ENCODE measurements around the gene FAM32A.

Gene FAM32A

DNA sequence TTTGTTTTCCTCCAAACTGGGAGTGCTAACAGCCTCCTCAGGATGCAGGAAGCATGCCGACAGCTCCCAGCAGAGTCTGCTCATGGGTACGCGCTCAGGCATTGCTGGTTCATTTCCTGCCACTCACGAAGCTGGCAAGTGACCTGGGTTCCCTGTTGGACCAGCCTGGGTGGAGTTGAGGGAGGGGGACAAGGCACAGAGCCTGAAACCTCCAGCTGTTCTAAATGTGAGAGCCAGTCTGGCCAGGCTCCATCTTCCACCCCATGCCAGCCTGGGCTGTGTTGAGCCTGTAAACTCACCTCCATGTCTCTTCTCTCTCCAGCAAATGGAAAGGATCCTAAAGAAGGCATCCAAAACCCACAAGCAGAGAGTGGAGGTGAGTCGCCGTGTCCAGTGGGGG, 5.0 kb downstream of the FAM32A start:
- H3K27me3 Mint-ChIP-seq, result no peaks in the 10 kb centered on the region
- no peak overlapping the region for H3K4me3 Mint-ChIP-seq
- peaks cover 30% of the 10 kb centered on the region for H3K4me1 Mint-ChIP-seq
- ATAC-seq (no peak), DNase-seq (no peak)
- H3K9me3 Mint-ChIP-seq, result no peaks in the 10 kb centered on the region
- no peak overlapping the region for H3K27ac Mint-ChIP-seq

DNA sequence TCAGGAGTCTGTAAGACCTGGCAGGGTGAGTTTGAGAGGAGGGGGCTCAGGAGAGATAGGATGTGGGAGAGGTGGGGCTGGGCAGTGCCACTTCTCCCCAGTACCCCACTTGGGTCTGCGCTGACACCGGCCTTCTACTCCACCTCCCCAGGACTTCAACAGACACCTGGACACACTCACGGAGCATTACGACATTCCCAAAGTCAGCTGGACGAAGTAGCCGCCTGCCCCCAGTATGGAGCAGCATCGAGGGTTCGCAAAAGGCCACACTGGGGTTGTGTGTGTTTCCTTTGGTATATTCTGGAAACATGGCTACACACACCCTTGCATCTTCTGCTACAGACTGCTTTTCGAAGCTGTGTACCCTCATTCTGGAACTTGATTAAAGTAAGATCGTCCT, 5.5 kb downstream of the FAM32A start:
- no peak overlapping the region for H3K27ac Mint-ChIP-seq
- H3K27me3 Mint-ChIP-seq, result no peaks in the 10 kb centered on the region
- H3K9me3 Mint-ChIP-seq, result no peaks in the 10 kb centered on the region
- DNase-seq (no peak), ATAC-seq (no peak)
- H3K4me1 Mint-ChIP-seq, result peaks cover 26% of the 10 kb centered on the region
- H3K4me3 Mint-ChIP-seq, result no peak overlapping the region

DNA sequence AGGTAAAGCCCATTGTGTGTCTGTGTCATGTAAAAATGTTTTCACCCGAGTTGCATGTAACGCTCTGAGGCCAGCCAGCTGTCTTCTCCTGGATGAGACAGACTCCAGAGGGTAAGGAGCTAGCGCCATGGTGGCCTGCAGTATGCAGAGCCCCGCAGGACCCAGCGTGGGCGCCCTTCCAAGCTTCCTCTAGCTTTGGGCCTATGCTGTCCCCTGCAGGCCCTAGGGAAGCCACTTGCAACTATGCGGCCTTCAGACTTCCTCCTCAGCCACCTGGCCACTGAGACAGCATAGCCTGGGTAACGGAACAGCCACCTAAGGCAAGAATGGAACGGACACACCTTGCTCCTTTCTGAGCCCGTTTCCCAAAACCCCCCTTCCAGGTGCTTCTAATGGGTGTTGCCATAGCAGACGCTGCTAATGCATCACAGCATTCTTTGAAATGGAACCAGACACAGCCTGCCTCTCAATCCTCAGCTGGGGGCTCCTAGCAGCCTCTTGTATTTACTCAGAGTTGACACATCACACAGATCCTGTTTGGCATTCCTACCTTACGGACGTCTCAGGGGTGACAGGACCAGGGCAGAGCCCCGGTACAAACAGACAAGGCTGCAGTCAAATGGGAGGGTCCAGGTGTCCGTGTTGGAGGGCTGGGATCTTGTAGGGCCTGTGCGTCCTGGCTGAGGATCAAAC, 6.2 kb downstream of the FAM32A start:
- Mint-ChIP-seq H3K27ac (peak overlapping the region; percentile 8 to 9), H3K4me1 (peaks cover 24% of the 10 kb centered on the region), H3K9me3 (no peaks in the 10 kb centered on the region), H3K27me3 (no peaks in the 10 kb centered on the region), H3K4me3 (no peak overlapping the region)
- no peak for ATAC-seq
- no peak for DNase-seq

DNA sequence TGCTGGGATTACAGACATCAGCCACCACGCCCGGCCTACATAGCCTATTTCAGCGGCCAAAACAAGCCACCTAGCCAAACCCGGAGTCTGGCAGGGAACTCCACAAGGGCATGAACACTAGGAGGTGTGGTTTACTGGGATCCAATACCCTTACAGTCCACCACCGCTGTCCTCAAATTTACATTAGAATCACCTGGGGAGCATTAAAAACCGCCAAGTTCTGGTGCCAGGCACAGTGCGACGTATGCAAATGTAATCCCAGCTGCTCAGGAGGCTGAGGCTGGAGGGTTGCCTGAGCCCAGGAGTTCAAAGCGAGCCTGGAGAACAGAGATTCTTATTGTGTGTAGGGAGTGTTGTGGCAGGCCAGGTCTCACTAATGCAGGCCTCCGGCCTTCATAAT, 8.3 kb downstream of the FAM32A start:
- Mint-ChIP-seq H3K4me1 (peaks cover 21% of the 10 kb centered on the region), H3K9me3 (no peaks in the 10 kb centered on the region), H3K4me3 (no peak overlapping the region), H3K27ac (peak overlapping the region in 1 of 2 donors; percentile 44), H3K27me3 (no peaks in the 10 kb centered on the region)
- ATAC-seq, result no peak
- no peak for DNase-seq

DNA sequence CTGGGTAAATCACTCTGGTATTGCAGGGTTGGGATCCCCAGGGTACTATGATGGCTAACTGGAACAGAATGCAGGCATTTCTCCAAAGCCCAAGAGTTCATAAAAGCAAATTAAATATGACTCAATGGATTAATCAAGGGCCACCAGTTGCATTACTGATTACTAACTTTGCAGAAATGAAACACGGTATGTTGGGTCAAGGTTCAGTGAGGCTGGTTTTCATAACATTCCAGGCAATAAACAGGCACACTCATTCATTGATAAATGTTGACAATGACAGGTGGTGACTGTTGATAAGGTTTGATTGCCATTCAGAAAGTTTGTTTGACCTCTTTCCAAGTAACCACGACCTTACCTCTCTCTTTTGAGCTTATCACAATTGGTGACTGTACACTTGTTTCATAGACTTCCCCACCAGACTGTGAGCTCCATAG, 12.0 kb downstream of the FAM32A start:
- no peak for ATAC-seq
- DNase-seq, result no peak
- peaks cover 48% of the 10 kb centered on the region for H3K4me1 Mint-ChIP-seq
- no peaks in the 10 kb centered on the region for H3K9me3 Mint-ChIP-seq
- peak overlapping the region; percentile 89 to 97 for H3K4me3 Mint-ChIP-seq
- H3K27me3 Mint-ChIP-seq, result no peaks in the 10 kb centered on the region
- peak overlapping the region; percentile 91 to 94 for H3K27ac Mint-ChIP-seq

DNA sequence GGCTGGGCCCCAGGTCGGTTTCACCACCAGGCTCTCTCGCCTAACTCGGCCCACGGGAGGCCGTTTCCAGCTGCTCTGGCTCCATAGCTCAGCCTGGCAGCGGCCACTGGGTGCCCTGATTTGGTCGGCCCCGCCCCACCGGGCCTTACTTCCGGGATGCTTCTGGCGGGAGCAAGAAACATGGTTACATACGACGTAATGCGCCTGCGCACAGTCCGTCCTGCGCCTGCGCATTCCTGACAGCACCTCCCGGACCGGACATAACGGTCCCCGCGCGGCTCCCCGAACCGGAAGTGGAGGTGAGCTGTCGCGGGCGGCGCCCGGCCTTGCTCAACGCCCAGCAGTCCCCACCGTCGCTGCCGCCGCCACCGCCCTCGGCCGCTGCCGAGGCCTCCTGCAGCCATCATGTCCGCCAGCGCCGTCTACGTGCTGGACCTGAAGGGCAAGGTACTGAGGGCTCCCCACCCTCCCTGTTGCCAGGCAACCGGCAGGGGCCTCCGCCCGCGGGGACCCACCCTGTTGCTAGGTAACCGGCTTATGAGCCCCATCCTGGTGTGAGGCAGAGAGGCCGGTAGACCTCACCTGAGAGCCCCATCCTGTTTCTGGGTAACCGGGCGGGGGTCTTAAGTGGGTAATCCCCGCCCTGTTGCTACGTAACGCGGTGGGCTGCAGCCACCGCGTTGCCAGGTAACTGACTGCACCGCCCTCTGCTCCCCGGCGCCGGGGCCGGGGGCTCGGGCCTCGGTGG, 12.6 kb downstream of the FAM32A start, which contains the start of gene AP1M1:
AP1M1 (plus strand) TSS at position 290 of the 748 bp plus-strand sequence; CDS start at position 406, 116 bp downstream.
- Mint-ChIP-seq H3K4me3 (peak within 1 kb of the TSS; percentile 89 to 97), H3K4me1 (peaks cover 53% of the 10 kb centered on the region), H3K27ac (peak within 1 kb of the TSS; percentile 91 to 94), H3K27me3 (no peaks in the 10 kb centered on the region), H3K9me3 (no peaks in the 10 kb centered on the region)
- peak; percentile 98 to 99 for DNase-seq
- ATAC-seq, result peak; percentile 93

DNA sequence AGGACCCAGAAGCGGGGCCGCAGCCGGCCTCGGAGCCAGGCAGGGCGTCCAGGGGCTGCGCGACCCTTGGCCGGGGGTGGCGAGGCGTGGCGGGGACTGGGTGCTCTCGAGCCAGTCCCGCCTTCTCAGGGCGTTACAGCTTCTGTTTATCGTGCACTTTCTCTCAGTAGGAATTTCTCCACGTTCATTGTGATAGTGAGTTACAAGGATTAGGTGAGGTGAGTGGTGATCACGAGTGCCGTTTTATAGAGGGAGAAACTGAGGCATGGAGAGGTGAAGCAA, 13.1 kb downstream of the FAM32A start:
- Mint-ChIP-seq H3K4me1 (peaks cover 59% of the 10 kb centered on the region), H3K27me3 (no peaks in the 10 kb centered on the region), H3K27ac (no peak overlapping the region), H3K4me3 (peak overlapping the region; percentile 72 to 89), H3K9me3 (no peaks in the 10 kb centered on the region)
- no peak for ATAC-seq
- no peak for DNase-seq

DNA sequence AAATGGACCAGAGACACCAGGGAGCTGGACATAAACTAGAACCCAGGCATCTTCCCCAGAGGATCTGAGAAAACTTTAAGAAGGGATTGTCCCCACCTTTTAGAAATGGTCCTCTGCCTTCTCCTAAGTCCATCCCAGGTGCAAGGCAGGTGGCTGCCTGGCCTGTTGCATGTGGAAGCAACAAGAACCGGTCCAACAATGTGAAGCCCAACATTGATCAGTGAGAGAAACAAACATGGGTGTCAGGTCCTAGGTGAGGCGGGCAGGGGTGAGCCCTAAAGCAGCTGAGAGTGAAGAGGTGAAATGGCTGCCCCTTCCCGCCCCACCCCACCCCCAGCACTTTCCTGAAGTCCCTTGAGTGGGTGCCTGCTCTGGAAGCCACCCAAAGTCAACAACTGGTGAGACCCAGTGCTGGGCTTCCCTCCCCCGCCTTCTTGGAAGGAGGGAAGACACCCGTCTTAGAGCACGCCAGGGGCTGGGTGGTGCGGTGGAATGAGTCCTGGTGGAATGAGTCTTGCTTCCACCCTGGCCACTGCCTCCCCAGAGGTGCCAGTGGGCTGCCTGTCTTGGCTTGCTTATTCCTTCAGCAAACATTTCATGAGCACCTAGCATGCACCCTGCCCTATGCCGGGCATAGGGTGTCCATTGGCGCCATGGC, 14.2 kb downstream of the FAM32A start:
- ATAC-seq (no peak), DNase-seq (peak in 1 of 2 donors; percentile 10)
- peak overlapping the region; percentile 81 to 89 for H3K4me3 Mint-ChIP-seq
- H3K9me3 Mint-ChIP-seq, result no peaks in the 10 kb centered on the region
- no peaks in the 10 kb centered on the region for H3K27me3 Mint-ChIP-seq
- peaks cover 70% of the 10 kb centered on the region for H3K4me1 Mint-ChIP-seq
- H3K27ac Mint-ChIP-seq, result peak overlapping the region in 1 of 2 donors; percentile 57

DNA sequence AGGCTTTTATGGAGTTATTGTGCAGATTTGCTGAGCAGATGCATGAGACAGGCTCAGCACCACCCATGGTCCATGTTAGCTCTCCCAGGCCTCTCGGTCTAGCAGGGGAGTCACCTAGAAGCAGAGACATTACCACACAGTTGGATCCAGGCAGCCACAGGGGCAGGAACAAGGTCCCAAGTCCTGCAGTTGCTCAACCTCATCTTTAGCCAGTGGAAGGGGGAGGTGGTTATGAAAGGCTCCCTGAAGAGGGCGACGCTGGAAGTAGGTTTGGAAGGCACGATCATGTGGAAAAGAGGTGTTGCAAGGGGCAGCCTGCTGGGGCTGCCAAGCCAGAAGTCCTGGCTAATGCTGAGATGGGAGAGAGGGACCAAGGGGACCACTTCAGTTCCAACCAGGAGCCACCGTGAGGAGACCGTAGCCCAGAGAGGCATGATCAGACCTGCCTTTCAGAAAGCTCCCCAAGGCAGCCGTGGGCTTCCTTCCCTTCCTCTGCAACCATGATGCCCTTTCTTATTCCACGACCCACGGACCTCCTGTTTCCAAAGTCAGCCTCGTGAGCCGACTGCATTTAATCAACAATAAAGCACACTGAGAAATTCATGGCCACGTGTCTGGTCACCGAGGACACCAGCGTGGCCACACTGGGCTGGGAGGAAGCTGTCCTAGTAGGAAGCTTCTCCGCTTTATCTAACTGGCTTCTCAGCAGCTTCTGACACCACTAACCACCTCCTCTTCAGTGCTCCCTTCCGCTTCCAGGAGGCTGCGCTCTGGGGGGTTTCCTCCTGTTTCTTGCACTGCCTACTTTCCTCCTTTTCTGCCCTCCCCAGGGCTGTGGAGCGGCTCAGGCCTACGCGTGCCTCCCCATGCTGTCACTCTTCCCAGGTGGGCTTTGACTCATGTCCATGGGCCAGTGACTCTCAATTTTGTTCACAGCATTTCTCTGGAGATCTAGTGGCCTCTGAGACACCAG, 15.1 kb downstream of the FAM32A start:
- H3K4me3 Mint-ChIP-seq, result peak overlapping the region; percentile 72 to 81
- H3K4me1 Mint-ChIP-seq, result peaks cover 79% of the 10 kb centered on the region
- ATAC-seq, result no peak
- DNase-seq, result peak in 1 of 2 donors; percentile 38
- H3K27me3 Mint-ChIP-seq, result no peaks in the 10 kb centered on the region
- no peaks in the 10 kb centered on the region for H3K9me3 Mint-ChIP-seq
- peak overlapping the region; percentile 71 to 87 for H3K27ac Mint-ChIP-seq

DNA sequence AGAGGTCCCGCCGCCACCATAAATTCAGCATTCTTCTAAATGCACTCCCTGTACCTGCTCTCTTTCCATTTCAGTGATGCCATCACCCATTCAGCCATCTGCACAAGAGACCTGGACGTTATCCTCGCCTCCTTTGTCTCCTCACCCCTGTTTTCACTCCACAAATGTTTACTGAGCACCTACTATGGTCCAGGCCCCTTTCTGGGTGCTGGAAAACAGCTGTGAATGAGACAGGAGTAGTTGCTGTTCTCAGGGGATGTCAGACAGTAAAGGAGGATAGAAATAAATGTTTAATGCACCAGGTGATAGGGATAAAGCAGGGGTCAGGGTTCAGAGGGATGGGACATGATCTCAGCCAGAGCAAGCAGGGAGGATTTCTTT, 15.8 kb downstream of the FAM32A start:
- DNase-seq, result no peak
- ATAC-seq, result no peak
- Mint-ChIP-seq H3K27ac (peak overlapping the region; percentile 76 to 87), H3K27me3 (no peaks in the 10 kb centered on the region), H3K4me1 (peaks cover 86% of the 10 kb centered on the region), H3K4me3 (peak overlapping the region; percentile 72 to 81), H3K9me3 (no peaks in the 10 kb centered on the region)

DNA sequence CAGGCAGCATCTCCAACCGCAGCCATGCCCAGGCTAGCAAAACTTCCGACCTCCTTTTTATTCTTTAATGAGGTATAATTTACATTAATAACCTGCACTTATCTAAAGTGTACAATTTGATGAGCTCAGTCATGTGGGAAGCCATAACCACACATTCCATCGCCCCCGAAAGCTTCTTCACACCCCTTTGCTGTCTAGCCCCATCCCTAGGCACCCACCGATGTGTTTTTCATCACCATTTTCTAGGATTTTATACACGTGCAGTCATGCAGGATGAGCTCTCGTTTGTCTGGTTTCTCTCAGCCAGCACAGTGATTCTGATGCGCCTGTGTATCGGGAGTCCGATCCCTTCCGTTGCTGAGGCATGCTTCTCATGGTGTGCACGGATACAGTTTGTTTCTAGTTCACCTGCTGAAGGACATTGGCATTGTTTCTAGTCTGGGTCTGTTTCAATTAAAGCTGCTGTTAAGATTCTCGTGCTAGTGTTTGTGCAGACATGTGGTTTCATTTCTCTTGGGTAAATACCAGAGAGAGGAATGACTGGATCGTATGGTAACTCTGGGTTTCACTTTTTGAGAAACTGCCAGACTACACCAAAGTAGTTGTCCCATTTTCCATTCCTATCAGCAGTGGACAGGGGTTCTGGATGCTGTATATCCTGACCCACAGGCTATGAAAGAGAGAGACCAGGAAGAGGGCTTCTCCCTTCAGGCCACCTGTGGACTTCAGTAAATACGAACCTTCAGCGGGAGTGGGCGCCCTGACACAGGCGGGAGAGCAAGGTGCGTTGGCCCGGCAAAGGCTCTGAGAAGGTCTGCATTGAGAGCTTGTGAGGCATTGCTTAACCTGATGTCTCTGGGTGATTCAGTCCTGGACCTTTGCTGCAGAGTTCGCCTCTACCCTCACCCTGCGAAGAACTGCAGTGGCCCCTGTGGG, 17.4 kb downstream of the FAM32A start:
- ATAC-seq, result peak; percentile 41
- H3K9me3 Mint-ChIP-seq, result no peaks in the 10 kb centered on the region
- DNase-seq, result no peak
- peaks cover 94% of the 10 kb centered on the region for H3K4me1 Mint-ChIP-seq
- H3K4me3 Mint-ChIP-seq, result peak overlapping the region; percentile 59 to 69
- peak overlapping the region in 1 of 2 donors; percentile 35 for H3K27ac Mint-ChIP-seq
- no peaks in the 10 kb centered on the region for H3K27me3 Mint-ChIP-seq

DNA sequence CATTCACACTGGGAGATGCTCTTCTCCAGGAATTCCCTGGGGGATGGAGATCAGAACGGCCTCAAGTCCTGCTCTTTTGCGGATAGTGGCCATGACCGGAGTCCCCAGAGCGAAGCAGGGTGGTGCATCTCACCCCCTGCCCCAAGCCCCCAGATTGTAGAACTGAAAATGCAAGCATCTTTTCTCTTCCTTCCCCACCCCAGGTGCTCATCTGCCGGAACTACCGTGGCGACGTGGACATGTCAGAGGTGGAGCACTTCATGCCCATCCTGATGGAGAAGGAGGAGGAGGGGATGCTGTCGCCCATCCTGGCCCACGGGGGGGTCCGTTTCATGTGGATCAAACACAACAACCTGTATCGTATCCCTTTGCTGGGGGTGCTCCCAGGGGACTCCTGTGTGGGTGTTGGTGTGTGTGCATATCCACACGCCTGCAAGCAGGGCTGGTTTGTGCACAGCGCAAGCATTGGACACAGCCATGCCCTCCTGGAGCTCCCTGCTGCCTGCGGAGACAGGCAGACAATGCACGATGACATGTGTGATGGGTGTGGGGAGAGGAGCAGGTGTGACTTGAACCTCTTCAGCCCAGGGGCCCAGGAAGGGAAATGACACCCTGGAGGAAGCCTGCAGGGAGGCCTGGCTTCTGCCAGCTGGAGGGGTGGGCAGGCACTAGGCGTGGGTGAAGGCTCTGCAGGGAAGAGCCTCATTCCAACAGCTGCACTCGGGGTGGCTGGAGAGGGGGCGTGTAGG, 18.2 kb downstream of the FAM32A start:
- H3K27ac Mint-ChIP-seq, result peak overlapping the region in 1 of 2 donors; percentile 56
- DNase-seq, result peak in 1 of 2 donors; percentile 12
- no peaks in the 10 kb centered on the region for H3K9me3 Mint-ChIP-seq
- H3K27me3 Mint-ChIP-seq, result no peaks in the 10 kb centered on the region
- no peak for ATAC-seq
- peak overlapping the region in 1 of 2 donors; percentile 20 for H3K4me3 Mint-ChIP-seq
- H3K4me1 Mint-ChIP-seq, result peaks cover 100% of the 10 kb centered on the region

DNA sequence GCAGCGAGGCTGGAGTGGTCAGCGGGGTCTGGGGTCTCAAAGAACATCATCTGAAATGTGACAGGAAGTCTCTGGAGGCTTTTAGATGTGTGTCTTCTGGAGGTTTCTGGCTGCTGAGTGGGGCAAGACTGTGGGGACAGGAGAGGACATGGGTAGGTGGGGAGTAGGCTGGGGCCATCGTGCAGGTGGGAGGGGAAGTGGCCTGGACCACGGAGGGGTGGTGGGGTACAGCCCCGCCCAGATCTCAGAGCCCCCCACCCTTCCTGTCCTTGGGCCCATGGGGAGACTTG, 18.7 kb downstream of the FAM32A start:
- Mint-ChIP-seq H3K27ac (no peak overlapping the region), H3K27me3 (no peaks in the 10 kb centered on the region), H3K4me3 (no peak overlapping the region), H3K9me3 (no peaks in the 10 kb centered on the region), H3K4me1 (peaks cover 100% of the 10 kb centered on the region)
- no peak for DNase-seq
- no peak for ATAC-seq
